Nephron progenitor cell (in vitro differentiated cells): ENCODE results near the gene MPZL3.

Source experiments
- DNase-seq: peaks from one replicate; pipeline ENCODE4 v3.0.0; 2021
- H3K27ac Mint-ChIP-seq: 2 replicates; pipeline ENCODE4 v1.8.0; 2021; ENCODE audit warnings: mild to moderate bottlenecking, moderate library complexity, mixed read lengths
- H3K27me3 Mint-ChIP-seq: 2 replicates; pipeline ENCODE4 v1.8.0; 2021; ENCODE audit warnings: mild to moderate bottlenecking, low read depth, mixed read lengths; ENCODE audit not compliant: poor library complexity
- H3K36me3 Mint-ChIP-seq: 2 replicates; pipeline ENCODE4 v1.8.0; 2021; ENCODE audit warnings: low read depth, mixed read lengths
- H3K4me1 Mint-ChIP-seq: 2 replicates; pipeline ENCODE4 v1.8.0; 2021; ENCODE audit warnings: mixed read lengths
- H3K4me3 Mint-ChIP-seq: 2 replicates; pipeline ENCODE4 v1.8.0; 2021; ENCODE audit warnings: mild to moderate bottlenecking, moderate library complexity, mixed read lengths
- H3K9me3 Mint-ChIP-seq: 2 replicates; pipeline ENCODE4 v1.8.0; 2021; ENCODE audit warnings: mild to moderate bottlenecking, moderate library complexity, mixed read lengths
- CTCF ChIP-seq: fragments of 200-600 bp; sonication (generic); IDR thresholded peaks from 2 replicates; pipeline ENCODE4 v1.5.0; 2021; ENCODE audit warnings: antibody characterized with exemption

MPZL3 gene

DNA sequence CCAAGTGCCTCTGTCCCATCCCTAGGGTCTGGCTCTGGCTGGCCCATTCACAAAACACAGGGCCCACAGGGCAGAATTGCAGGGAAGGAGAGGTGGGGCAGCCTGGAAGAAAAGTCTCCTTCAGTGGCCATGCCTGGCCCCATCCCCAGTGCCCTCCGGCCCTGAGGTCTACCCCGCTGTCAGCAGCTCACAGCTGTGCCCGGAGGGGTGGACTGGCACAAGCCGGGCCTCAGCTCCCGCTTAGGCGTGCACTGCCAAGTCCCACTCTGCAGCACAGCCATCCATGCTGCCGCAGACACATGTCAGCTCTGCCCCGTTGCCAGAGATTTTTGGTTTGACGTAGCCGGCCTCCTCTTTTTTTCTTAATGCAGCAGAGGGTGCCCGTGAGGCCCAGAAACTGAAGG lies 71.9 kb downstream of the MPZL3 start:
- peak; percentile 54 for DNase-seq
- Mint-ChIP-seq H3K36me3 (no peaks in the 10 kb centered on the region), H3K4me3 (no peak overlapping the region), H3K4me1 (peaks cover 28% of the 10 kb centered on the region), H3K9me3 (peaks cover 3% of the 10 kb centered on the region), H3K27me3 (peaks cover 28% of the 10 kb centered on the region), H3K27ac (no peak overlapping the region)
- no peak for TF ChIP-seq CTCF

- H3K4me1 Mint-ChIP-seq = peaks cover 39% of the 10 kb centered on the region
- DNase-seq = no peak
- H3K4me3 Mint-ChIP-seq = peak overlapping the region; percentile 82
- H3K36me3 Mint-ChIP-seq = no peaks in the 10 kb centered on the region
- TF ChIP-seq CTCF = no peak
- no peaks in the 10 kb centered on the region for H3K9me3 Mint-ChIP-seq
- H3K27me3 Mint-ChIP-seq = peaks cover 51% of the 10 kb centered on the region
- H3K27ac Mint-ChIP-seq = no peak overlapping the region
Observed at GRCh38 chr11:118176778-118177134, 75.4 kb downstream of the MPZL3 start.
